HG03378 (cell line): Measurements from ENCODE around the gene GRN.
"Not testable (repeated sequence)": the region's sequence is repeated elsewhere in the genome, so short reads cannot be mapped to it uniquely, and the experiment has no call there.

Experiments used
- ATAC-seq: cut with Tn5 transposase; IDR thresholded peaks from one replicate; pipeline ENCODE4 v1.9.1; 2021; ENCODE audit warnings: mild to moderate bottlenecking, moderate library complexity; ENCODE audit not compliant: unreplicated experiment

GRN gene

GRCh38 chr17:44346064-44346844 lies 1.2 kb downstream of the GRN start:
- no peak for ATAC-seq

- ATAC-seq, result not testable (repeated sequence)
Observed at GRCh38 chr17:44347206-44348055, 2.3 kb downstream of the GRN start.

- ATAC-seq, result peak; percentile 58
Observed at GRCh38 chr17:44348234-44348987, 3.3 kb downstream of the GRN start.

- no peak for ATAC-seq
Observed at GRCh38 chr17:44348988-44349364, 3.9 kb downstream of the GRN start.

GRCh38 chr17:44349553-44350070 lies 4.5 kb downstream of the GRN start:
- no peak for ATAC-seq

- ATAC-seq, result no peak
Observed at GRCh38 chr17:44350733-44351226, 5.7 kb downstream of the GRN start.

GRCh38 chr17:44351464-44351863 lies 6.4 kb downstream of the GRN start:
- no peak for ATAC-seq

- ATAC-seq, result no peak
Observed at GRCh38 chr17:44351961-44352827, 7.1 kb downstream of the GRN start.

GRCh38 chr17:44352828-44353671 lies 7.9 kb downstream of the GRN start:
- ATAC-seq, result no peak

- ATAC-seq, result no peak
Observed at GRCh38 chr17:44353672-44354331, 8.7 kb downstream of the GRN start.

GRCh38 chr17:44354582-44355561 lies 9.8 kb downstream of the GRN start:
- no peak for ATAC-seq

- ATAC-seq, result no peak
Observed at GRCh38 chr17:44355642-44356099, 10.6 kb downstream of the GRN start.

GRCh38 chr17:44356241-44356640 lies 11.1 kb downstream of the GRN start:
- no peak for ATAC-seq

GRCh38 chr17:44358066-44358465 lies 13.0 kb downstream of the GRN start:
- no peak for ATAC-seq

- ATAC-seq, result no peak
Observed at GRCh38 chr17:44359006-44359405, 13.9 kb downstream of the GRN start.

- ATAC-seq, result no peak
Observed at GRCh38 chr17:44359458-44360143, 14.5 kb downstream of the GRN start.

- no peak for ATAC-seq
Observed at GRCh38 chr17:44360144-44360533, 15.0 kb downstream of the GRN start.
